GM18907 (cell line): ENCODE measurements around the gene SLCO2A1.

Experiments
- ATAC-seq: cut with Tn5 transposase; IDR thresholded peaks from one replicate; pipeline ENCODE4 v1.9.1; 2021; ENCODE audit warnings: mild to moderate bottlenecking, moderate library complexity; ENCODE audit not compliant: unreplicated experiment

SLCO2A1 gene

GRCh38 chr3:134061401-134061800 lies 31.7 kb upstream of the SLCO2A1 start:
- no peak for ATAC-seq

- no peak for ATAC-seq
These were observed 31.0 kb upstream of the SLCO2A1 start for GRCh38 chr3:134060561-134061385.

GRCh38 chr3:134059671-134060560 lies 30.2 kb upstream of the SLCO2A1 start:
- ATAC-seq = no peak

GRCh38 chr3:134059035-134059601 lies 29.4 kb upstream of the SLCO2A1 start:
- no peak for ATAC-seq

GRCh38 chr3:134057654-134058110 lies 28.0 kb upstream of the SLCO2A1 start:
- no peak for ATAC-seq

GRCh38 chr3:134057006-134057653 lies 27.4 kb upstream of the SLCO2A1 start:
- no peak for ATAC-seq

GRCh38 chr3:134056464-134056891 lies 26.8 kb upstream of the SLCO2A1 start:
- ATAC-seq = no peak

- no peak for ATAC-seq
These were observed 25.9 kb upstream of the SLCO2A1 start for GRCh38 chr3:134055661-134056060.

GRCh38 chr3:134054881-134055280 lies 25.2 kb upstream of the SLCO2A1 start:
- ATAC-seq = no peak

GRCh38 chr3:134054231-134054630 lies 24.5 kb upstream of the SLCO2A1 start:
- no peak for ATAC-seq

GRCh38 chr3:134052370-134052769 lies 22.6 kb upstream of the SLCO2A1 start:
- ATAC-seq = no peak

- ATAC-seq = no peak
These were observed 20.0 kb upstream of the SLCO2A1 start for GRCh38 chr3:134049676-134050075.

- ATAC-seq = no peak
These were observed 18.7 kb upstream of the SLCO2A1 start for GRCh38 chr3:134048278-134048996.

GRCh38 chr3:134044459-134044858 lies 14.7 kb upstream of the SLCO2A1 start:
- ATAC-seq = no peak

GRCh38 chr3:134040066-134040465 lies 10.3 kb upstream of the SLCO2A1 start:
- no peak for ATAC-seq

GRCh38 chr3:134039161-134039862 lies 9.6 kb upstream of the SLCO2A1 start:
- no peak for ATAC-seq

GRCh38 chr3:134038716-134039115 lies 9.0 kb upstream of the SLCO2A1 start:
- no peak for ATAC-seq

GRCh38 chr3:134038071-134038491 lies 8.4 kb upstream of the SLCO2A1 start:
- ATAC-seq = no peak

- no peak for ATAC-seq
These were observed 7.4 kb upstream of the SLCO2A1 start for GRCh38 chr3:134037168-134037567.

- no peak for ATAC-seq
These were observed 6.6 kb upstream of the SLCO2A1 start for GRCh38 chr3:134036291-134036690.
